Erythroblast (primary cell): ENCODE data around the gene HTATSF1.

Source experiments
- GATA1 ChIP-seq: IDR thresholded peaks from 2 replicates; pipeline ENCODE4 v1.6.1; 2011; ENCODE audit warnings: low read depth, mild to moderate bottlenecking, control low read depth, low read length, moderate library complexity
- POLR2A ChIP-seq: IDR thresholded peaks from 2 replicates; pipeline ENCODE4 v1.6.1; 2011; ENCODE audit warnings: mild to moderate bottlenecking, low read length

DNA sequence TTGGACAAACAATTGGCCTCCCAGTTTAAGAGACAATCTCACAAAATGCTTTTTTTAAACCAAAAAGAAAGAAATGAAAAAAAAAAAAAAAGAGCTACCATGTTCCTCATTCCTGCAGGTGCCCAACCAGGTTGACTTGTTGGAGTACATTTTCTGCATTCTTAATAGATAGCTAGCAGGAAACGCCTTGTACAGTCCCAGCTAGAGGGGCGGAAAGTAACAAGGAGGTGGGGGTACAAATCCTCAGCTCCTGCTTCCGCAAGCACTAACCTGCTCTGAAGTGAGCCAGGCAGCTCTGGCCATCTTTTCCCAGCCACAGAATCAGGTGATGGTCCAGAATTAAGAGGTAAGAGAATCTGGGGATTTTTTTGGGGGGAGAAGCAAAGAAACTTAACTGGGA is 34.6 kb downstream of the HTATSF1 start, which contains the start of gene VGLL1:
- TF ChIP-seq POLR2A, result no peak
- no peak for TF ChIP-seq GATA1
